Umbilical cord (tissue), 2 donors: Measurements from ENCODE around the gene GNAO1. TPM values are rescaled to one million over a fixed set of nuclear protein-coding genes. Genes with fewer than 3 reads are reported as not detected.

Source experiments
- DNase-seq: peaks from one replicate; pipeline ENCODE4 v3.0.0-alpha.2; 2015; ENCODE audit warnings: low spot score
- total RNA-seq: library from RNA; depleted of rRNA; stranded (reverse); fragments of >200 nt; gene quantifications from one replicate; pipeline ENCODE4 v1.2.3, GENCODE V29; 2014; ENCODE audit warnings: low replicate concordance; ENCODE audit not compliant: insufficient read depth

GNAO1 gene
- total RNA-seq, 1 donor from 2014 or later, result 7.9 TPM

DNA sequence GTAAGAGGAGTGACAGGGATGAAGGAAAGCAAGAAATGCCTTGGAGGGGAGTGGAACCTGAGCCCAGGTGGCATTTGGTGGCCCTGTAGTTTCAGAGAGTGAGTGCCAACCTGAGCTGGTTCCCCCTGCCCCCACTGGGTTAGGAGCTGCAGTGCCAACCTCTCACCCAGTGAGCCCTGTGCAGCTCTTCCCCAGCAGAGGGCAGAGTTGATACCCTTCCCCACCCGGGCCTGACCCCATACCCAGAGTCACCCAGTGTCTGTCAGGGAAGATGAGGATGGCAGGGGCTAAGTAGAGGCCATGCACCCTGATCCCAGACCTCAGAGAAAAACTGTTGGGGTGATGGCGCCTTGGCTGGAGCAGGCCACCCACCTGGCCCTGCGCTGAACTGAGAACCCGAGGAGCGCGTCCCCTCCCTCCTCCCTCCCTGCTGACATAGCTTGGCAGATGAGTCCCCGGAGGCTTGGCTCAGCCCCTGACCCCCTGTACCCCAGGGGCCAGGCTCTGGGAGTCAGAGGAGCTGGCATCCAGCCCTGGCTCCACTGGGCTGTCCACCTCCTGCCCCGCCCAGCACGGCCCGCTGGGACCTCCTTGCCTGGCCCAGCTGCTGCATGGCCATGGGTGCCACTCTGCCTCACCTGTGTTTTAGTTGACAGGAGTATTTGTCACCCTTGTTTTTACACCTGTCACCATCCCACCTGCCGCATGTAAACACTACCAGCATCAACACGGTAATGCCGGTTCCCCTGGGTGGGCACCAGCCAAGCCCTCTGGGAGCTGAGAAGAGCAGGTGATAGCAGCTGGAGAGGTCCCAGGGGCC lies 120.1 kb downstream of the GNAO1 start:
- DNase-seq, result no peak

DNA sequence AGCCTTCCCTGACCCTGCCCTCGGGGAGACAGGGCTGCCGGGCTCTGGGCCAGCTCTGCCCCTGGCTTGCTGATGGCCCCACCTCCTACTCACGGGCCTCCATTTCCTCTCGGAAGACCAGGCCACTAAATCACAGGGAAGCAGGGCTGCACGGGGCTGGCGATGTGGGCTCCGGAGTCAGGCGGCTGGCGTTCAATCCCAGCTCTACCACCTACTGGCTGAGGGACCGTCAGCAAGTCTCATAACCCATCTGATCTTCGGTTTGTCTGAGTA lies 120.7 kb downstream of the GNAO1 start:
- no peak for DNase-seq

DNA sequence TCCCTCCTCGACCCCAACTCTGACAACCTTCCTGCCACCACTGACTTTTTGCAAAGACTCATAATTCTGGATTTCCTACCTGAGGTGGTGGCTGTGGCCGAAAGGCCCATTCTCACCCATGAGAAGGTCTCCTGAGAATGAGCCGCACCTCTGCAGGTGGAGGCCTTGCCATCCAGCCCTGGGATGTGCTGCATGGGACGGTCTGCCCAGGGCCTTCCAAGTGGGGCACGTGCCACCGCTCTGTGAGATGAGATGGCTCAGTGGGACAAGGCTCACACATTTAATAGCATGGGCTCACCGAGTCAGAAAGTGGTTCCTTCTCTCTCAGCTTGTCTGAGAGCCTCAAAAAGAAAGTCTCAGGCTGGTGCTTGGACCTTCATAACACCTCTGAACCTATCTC lies 121.3 kb downstream of the GNAO1 start:
- DNase-seq, result no peak

DNA sequence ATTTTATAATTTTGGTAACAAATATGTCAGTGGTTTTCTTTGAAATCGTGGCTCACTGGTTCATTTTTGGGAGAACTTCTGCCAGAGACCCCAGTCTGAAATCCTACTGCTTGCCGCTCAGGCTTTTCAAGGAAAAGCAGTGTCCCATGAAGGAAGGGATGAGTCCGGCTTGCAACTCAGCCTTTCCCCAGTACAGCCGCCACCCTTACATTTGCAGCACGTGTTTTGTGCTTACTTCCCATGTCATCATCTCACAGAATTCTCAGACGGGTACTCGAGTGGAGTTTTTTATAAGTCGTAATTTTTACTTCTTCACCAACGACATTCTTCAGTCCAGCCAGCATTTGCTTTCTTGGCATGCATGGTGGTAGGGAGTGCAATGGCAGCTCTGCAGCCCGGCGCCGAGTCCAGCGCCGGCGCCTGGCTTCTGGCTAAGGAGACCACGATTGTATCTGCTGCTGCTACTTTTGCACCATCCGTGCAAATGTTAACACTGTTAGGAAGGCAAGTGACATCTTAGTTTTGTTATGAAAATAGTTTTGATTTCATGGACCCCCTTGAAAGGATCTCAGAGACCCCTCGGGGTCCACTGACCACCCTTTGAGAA lies 123.1 kb downstream of the GNAO1 start:
- DNase-seq, result no peak

DNA sequence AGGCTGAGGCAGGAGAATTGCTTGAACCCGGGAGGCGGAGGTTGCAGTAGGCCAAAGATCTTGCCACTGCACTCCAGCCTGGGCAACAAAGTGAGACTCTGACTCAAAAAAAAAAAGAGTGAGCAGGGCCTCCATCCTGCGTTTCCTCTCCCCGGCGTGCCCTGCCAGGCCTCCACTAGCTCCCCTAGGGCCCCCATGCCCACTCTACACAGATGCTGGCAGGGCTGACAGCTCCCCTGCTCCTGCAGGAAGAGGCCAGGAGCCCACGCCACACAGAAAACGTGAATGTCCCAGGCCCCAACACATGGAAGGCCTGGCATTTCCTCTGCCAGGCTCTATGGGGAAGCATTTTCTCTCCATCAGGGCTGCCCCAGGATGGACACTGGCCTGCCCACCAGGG lies 124.7 kb downstream of the GNAO1 start:
- DNase-seq, result no peak

DNA sequence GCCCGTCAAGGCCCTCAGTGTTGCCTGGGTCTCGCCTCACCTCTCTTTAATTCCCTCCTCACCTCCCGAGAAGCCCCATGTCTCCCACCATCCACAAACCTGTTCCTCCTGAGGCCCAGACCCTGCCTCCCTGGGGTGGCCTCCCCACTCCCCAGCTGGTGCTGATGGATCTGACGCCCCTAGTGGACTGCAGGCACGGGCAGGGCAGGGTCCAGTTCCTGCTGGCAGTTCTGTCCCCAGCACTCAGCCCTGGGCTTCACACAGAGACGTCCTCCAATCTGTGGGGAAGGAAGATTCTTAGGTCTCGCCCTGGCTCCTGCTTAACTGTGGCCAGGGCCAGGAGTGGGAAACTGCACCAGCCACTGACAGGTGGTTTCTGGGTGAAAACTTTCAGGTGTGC lies 125.3 kb downstream of the GNAO1 start:
- DNase-seq, result no peak

DNA sequence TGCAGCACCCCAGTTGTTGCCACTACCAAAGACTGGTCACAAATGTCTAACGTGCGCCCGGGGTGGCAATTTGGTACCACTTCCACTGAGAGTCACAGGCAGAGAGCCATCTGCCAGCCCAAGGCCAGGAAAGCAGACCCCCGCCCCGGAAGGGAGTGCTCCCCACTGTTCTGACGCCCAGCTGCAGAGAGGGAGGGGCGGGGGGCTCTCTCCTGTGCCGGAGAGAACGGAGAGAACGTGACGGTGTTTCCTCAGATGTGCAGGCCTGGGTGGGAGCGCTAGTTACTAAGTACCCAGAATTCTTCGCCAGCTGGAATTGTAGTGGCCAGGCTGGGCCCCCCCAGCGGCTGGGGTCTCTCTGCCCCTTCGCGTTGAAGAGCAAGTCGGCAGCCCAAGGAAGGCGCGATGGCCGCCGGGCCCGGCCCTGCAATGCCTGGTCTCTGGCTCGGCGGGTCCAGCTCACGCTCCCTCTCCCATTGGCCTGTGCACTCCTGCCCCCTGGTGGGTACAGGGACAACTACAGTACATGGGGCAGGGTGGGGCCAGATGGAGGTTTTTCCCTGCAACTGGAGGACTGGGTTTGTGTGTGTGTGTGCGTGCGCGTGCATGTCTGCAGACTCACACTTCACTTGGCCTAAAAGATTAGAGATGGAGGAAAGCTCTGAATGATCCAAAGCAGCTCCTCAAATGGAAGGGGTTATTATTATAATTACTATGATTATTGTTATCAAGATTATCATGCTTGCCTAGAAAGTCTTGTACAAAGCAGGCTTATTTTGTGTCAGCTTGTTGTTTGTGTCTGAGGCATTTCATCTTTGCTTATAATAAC lies 126.9 kb downstream of the GNAO1 start:
- DNase-seq, result peak; percentile 92

DNA sequence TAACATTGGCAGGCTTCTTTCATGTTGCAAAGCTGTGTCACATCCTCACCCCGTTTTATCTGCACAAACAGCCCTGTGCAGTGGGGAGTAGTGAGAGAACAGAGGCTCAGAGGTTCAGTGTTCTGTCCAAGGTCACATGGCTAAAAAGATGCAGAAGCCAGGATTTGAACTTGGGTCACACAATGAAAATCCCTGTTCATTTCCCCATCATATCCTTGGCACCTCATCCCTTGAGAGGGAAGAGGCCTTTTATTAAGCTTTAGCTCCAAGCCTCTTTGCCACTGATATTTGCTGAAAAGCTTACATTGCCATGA lies 127.5 kb downstream of the GNAO1 start:
- no peak for DNase-seq

DNA sequence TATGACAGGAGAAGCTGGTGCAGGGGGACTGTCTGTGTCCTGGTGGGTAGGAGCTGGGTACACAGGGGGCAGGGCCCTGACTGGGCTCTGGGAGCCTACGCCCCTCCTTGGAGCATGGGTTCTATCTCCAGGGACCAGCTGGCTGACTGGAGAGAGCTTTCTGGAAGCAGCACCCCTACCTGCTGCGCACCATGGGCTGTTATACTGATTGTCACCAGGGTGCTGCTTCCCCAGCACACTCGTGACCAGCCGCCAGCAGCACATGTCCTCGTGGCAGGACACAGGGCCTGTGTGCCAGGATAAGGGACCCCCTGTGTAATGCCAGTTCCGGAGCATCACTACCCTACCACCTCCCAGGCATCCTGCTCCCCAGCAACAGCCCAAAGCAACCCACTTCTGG lies 128.1 kb downstream of the GNAO1 start:
- no peak for DNase-seq

DNA sequence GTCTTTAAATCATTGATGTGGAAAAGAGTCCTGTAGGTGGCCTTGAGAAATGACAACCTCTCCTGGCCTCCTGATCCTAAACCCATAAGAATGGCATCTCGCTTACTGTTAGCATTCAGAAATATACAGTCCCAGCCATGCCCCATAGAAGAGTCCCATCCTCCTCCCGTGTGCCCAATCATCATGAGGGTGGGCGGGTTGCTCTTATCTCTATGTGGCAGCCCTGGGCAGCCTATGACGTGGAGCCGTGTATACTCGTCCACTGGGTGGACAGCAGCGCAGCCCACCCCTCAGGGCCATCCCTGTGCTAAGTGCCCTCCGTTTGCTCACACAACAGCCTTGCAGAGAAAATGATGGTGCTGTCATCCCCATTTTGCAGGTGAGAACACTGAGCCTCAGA lies 128.8 kb downstream of the GNAO1 start:
- no peak for DNase-seq

DNA sequence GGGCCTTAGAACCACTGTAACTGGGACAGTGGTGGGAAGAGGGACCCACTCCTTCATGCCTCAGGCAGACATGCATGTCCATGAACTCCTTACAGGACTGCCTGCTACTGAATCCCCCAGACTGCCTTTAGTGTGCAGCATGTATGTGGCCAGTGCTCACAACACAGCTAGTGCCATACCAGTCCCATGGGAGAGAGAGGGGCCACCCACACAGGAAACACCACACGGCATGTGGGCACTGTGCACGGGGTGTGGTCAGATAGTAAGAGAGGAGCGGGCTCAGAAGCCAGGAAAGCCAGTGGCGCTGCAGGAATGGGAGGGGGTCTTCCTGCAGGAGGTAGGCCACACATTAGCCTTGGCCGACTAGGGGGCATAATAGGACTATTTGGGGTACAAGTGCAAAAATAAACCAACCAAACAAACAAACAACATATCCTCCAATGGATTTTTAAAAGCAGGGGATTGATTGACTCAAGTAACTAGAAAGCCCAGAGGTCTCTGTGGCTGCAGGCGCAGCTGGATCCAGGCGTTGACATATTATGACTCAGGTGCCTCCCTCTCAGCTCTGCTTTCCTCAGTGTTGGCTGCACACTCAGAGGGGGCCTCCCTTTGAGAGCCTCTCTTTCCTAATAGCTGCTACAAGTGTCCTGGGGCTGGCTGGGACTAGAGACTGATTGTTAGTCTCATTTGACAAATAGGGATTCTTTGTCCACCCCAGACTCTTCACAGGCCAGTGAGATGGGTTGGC lies 129.7 kb downstream of the GNAO1 start:
- no peak for DNase-seq

DNA sequence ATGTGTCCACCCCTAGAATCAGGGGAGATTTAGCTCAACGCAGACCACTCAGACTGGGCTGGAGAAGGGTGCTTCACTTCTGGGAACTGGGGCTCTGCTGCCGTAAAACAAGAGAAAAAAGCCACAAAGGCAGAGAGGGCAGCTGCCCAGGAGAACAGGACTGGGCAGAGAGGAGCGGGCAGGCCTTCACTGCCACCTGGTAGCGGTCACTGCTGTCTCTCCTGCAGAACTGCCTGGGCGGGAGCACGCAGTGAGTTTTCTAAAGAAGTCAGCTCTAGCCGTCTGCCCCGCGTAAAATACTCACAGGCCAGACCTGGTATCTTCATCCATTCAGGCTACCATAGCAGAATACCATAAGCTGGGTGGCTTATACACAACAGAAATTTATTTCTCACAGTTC lies 130.3 kb downstream of the GNAO1 start:
- no peak for DNase-seq

DNA sequence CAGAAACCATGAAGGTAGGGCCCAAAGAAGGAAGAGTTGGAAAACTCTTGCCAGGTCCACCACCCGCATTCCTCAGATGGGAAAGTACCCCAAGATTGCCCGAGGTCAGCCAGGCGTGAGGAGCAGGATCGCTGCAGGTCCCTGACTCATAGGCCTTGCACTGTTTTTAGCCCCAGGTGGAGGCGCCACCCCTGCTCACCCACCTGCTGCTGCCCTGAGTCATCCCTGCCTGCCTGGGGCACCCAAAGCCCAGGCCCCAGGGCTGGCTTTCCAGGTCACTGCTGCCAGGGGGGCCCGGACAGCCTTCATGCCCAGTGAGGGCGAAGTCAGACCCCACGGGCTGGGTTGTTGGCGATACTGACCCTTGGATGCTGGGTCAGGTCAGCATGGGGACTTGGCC lies 133.1 kb downstream of the GNAO1 start:
- no peak for DNase-seq

DNA sequence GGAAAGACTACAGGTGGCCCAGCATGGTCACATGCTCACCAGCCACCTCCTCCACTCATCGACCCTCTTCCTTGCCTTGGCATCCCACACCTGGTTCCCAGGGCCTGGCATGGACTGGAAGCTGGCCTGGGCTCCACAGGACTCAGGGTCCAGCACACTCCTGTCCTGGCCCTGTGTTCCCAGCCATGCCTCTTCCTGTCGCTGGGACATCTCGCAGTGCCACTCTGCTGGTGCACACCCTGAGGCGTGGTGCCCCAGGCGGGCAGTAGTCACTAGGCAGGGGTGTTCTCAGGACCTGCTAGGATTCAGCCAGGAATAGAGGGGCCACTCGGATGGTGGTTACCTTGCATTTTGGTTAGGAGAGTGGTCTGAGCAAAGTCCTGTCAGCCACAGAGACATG lies 134.7 kb downstream of the GNAO1 start:
- no peak for DNase-seq

DNA sequence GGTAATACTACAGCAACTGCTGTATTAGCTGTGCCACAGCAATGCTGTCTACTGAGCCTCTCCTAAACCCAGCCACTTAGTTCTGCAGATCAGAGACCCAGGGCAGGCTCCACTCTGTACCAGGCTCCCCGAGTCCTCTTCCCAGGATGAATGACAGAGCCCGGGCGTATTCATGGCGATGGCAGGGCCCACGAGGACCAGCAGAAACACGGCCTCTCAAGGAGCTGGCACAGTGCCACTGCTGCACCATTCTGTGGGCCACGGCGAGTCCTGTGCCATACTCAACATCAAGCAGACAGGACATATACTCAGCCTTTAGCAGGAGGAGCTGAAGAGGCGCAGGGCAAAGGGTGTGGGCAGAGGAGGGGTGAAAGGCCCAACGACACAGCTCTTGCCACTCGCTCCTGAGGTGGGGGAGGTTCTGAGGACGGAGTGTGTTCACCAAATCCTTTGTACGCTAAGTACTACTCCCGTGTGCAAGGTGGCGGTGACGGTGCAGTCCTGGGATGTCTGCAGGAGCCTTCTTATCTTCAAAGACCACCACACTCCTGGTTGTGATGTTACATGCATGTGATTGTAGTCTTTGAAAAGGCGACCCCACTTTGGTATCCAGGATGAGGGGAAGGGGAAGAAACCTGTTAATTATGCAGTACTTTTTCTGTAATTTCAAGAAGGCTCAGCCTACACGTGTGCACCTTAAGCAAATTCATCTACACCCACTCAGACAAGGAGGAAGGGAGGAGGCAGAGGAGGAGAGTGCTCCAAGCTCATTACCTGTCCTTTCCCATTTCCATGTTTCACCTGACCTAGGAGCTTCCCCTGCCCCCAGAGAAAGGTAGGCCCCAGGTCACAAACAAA lies 136.0 kb downstream of the GNAO1 start:
- no peak for DNase-seq

DNA sequence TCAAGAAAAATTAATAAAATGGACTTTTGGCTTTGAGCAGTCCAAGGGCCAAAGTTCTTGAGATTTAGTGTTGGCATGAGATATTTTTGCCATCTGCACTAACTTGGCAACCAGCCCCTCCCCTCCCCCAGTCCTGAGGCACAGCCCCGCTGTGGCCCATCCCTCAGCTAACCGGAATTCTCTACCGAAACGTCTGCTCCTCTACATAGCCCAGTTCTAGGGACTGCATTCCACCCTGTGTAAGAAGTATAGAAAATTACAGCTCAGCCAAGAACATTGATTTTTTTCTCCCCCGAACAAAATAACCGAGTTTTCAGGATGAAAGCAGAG lies 136.6 kb downstream of the GNAO1 start:
- DNase-seq, result no peak

DNA sequence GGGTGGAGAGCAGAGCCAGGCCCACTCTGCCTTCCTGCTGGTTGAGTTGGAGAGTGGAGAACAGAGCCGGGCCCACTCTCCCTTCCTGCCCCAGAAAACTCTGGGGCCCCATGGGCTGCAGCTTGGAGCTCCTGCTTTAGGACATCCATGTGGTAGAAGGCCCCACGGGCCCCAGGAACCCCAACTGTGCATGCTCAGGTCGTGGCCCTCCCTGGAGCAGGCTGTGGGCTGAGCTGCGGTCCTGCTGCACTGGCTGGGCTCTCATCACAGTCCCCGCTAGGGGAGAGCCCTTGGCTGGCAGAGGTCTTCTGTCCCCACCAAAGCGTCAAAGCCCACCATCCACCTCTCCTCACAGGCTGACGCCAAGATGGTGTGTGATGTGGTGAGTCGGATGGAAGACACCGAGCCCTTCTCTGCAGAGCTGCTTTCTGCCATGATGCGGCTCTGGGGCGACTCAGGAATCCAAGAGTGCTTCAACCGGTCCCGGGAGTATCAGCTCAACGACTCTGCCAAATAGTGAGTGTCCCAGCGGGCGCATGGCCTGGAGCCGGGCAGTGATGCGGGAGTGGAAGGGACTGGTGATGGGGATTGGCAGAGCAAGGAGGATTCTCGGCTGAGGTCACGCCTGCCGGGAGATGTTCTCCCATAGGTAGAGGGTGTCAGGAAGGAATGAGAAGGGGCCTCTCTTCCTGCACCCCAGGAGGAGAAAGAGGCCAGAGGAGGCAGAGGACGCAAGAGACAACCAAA lies 137.2 kb downstream of the GNAO1 start:
- DNase-seq, result no peak

DNA sequence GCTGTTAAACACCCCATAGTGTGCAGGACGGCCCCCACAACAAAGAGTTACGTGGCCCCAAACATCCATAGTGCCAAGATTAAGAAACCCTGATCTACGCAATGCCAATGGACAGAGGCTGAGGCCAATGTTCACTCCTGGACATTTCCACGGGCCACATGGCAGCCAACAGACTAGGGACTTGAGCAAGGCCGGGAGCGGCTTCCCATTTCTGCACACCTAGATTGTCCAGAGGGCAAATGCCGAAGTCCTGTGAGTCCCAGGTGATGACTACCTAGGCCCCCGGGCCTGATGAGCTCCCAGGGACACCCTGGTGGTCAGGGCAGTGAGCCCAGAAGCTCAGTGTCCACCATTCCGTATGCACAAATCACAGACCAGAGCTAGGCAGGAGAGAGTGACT lies 138.6 kb downstream of the GNAO1 start:
- DNase-seq, result no peak

DNA sequence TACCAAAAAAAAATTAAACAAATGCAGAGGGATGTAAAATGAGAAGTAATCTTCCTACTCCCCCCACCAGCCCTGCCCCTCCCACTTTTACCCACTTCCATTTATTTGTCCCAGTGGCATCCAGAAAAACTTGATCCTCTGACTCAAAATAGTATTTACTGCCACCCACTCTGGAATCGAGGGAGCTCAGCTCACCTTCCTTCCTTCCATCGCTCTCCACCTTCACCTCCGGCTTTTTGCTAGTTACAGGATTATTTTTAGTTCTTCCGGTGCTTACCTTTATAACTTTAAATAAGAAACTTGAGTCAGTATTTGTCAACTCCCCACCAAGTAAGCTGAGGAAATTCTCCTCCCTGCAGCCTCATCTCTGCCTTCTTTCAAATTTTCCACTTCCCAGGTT lies 139.2 kb downstream of the GNAO1 start:
- no peak for DNase-seq

DNA sequence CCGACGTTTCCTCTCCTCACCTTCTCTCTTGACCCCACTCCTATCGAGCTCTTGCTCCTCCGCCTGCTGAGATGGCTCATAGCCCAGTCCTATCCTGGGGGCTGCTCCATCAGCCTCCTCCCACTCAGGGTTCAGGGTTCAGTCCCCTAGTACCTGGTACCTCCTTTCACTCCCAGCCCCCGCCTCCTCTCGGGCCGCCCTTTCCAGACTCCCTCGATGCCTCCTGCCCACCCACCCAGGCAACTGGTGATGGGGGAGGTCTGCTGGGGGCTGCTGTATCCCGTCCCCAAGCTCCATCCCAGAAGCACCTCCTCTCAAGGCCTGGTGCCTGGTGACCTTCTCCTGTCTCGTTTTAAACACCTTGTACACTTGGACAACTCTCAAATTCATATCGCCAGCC lies 140.1 kb downstream of the GNAO1 start:
- DNase-seq, result no peak

DNA sequence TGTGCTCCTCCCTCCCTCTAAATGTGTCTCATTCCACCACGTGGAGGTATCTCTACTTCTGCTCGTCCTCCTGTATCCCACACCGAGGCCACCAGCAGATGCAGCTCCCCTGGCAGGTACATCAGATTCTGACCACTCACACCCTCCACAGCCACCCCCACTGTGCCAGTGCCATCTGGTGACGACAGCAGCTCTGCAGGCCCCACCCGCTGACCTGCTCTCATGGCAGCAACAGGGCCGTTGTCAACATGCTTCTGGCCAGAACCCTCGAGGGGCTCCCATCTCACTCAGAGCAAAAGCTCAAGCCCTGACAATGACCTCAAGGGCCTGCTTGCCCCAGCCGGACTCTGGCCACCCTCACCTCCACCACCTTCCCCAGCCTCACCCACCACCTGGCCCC lies 140.6 kb downstream of the GNAO1 start:
- no peak for DNase-seq
